ENCODE results near the gene PDIA2.

PDIA2 gene

DNA sequence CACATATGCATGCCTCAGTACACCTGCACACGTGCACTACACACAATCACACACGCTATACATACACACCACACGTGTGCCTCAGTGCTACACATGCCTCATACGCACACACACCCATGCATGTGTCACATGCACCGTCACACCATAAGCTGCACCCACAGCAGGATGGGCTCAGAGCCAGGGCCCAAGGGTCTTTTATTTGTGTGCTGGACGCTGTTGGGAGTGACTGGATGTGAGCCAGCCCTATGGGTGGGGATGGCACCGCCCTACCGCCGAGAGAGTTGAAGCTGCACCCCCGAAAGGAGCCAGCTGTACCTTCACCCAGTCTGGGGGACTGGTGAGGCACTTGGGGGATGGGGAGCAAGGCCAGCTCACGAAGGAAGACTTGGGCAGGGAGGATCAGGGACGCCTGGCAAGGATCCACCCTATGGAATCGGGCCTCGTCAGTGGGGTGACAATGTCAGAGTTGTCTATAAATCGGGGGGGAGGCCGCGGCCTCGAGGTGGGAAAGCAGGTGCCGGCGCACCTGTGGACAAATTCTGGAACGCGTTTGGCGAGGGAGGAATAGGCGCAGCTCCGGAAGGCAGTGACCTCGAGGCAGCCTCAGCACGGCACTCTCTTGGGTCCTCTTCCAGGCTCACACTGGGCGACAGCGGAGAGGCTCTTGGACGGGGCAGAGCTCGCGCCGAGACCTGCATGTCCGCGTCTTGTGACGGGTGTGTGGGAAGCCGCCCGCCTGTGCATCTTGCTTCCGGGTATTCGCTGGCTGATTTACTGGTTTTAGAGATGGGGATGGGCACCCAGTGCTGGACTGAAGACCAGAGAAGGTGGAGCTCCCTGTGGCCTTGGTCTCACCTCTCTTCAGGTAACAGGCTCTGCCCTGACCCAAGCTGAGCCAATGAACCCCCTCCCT lies 14.6 kb upstream of the PDIA2 start:
- Histone ChIP-seq H3K36me3 (peaks cover 26% of the 10 kb centered on the region), H3K27ac (no peak overlapping the region)

DNA sequence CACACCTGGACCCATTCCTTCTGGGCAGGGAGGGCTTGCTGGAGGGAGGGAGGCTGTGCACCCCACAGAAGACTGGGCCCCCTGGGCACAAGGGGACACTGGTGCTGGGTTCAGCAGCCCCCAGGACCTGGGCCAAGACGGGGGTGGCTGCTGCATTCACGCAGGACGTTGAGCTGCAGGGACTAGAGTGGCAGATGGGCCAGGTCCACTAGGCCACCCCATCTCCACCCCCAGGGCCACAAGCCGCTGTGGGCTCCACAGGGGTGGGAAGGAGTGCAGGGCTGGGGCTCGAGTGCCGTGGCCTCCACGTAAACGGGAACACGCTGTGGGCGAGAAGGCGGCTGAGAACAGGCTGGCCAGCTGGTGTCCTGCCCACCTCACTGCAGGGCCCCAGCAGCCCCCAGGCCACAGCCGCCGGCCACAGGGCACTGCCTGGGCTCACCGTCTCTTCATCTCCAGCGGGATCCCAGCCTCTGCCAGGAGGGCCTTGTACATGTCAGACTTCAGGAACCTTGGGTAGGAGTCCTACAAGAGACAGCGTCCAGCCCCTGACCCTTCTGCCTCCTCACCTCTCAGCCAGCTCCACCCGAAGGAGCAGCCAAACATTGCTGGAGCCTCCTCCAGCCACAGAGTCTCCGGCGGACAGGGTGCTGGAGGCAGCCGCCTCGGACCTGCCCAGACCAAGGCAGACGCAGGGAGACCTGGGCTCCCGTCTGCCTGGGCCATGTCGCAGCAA lies 13.7 kb upstream of the PDIA2 start:
- Histone ChIP-seq H3K9me3 (no peaks in the 10 kb centered on the region), H3K4me3 (ENCODE audit: low read depth in 1 of 2, low read length in 1 of 2) (no peak overlapping the region), H3K4me1 (ENCODE audit: control insufficient read depth in 1 of 2, insufficient read depth in 1 of 2, low read depth in 1 of 2, low read length in 1 of 2) (no peaks in the 10 kb centered on the region), H3K36me3 (peaks cover 18% of the 10 kb centered on the region), H3K27ac (no peak overlapping the region), H3K27me3 (peaks cover 24% of the 10 kb centered on the region)
- TF ChIP-seq, protein P1, sequence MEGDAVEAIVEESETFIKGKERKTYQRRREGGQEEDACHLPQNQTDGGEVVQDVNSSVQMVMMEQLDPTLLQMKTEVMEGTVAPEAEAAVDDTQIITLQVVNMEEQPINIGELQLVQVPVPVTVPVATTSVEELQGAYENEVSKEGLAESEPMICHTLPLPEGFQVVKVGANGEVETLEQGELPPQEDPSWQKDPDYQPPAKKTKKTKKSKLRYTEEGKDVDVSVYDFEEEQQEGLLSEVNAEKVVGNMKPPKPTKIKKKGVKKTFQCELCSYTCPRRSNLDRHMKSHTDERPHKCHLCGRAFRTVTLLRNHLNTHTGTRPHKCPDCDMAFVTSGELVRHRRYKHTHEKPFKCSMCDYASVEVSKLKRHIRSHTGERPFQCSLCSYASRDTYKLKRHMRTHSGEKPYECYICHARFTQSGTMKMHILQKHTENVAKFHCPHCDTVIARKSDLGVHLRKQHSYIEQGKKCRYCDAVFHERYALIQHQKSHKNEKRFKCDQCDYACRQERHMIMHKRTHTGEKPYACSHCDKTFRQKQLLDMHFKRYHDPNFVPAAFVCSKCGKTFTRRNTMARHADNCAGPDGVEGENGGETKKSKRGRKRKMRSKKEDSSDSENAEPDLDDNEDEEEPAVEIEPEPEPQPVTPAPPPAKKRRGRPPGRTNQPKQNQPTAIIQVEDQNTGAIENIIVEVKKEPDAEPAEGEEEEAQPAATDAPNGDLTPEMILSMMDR (IDR thresholded peaks at IDR 0.05), result no peak

More for the DNA sequence above, 14.6 kb upstream of the PDIA2 start:
- H3K4me1 ChIP-seq (ENCODE audit: control insufficient read depth in 1 of 2, insufficient read depth in 1 of 2, low read depth in 1 of 2, low read length in 1 of 2), result no peaks in the 10 kb centered on the region
- TF ChIP-seq, protein P1 (IDR thresholded peaks at IDR 0.05), result no peak
- H3K27me3 ChIP-seq, result peaks cover 16% of the 10 kb centered on the region
- no peaks in the 10 kb centered on the region for H3K9me3 ChIP-seq
- H3K4me3 ChIP-seq (ENCODE audit: low read depth in 1 of 2, low read length in 1 of 2), result no peak overlapping the region

DNA sequence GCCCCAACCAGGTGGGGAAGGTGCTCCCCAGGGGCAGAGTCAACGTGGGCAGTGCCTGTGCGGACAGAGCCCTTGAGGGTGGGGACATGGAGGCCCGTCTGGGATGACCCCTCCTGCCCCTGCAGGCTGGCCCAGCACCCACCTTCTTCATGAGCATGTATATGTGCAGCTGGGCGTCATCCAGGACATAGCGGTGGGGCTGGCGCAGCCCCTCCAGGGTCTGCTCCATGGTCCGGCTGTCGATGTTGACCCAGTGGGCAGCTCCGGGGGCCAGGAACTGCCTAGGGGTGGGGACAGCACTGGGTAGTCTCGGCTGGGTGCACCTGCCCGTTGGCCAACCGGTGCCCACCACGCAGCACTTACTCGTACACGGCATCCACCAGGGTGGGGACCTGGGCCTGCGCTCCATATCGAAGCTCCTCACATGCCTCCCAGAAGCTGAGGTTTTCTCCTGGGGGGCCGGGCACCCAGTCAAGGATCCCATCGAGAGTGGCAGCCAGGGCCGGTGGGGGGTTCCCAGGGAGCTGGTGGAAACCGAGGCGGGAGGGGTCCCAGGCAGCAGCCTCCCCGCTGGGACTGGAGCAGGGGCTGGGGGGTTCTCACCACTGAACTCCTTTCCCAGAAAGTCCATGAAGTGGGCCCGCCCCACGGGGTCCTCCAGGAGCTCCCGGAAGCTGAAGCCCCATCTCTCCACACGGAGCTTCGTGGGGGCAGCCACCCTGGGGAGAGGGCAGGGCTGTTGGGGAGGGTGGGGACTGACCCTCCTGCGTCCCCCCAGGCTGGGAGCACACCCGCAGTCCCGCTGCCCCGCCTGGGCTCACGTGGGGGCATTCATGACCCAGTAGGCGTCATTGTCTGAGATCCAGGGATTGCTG lies 12.3 kb upstream of the PDIA2 start:
- H3K27me3 ChIP-seq, result peaks cover 38% of the 10 kb centered on the region
- H3K36me3 ChIP-seq, result peaks cover 4% of the 10 kb centered on the region
- peaks cover 0 to 3% of the 10 kb centered on the region in 2 experiments for H3K4me1 ChIP-seq (ENCODE audit: control insufficient read depth in 1 of 2, insufficient read depth in 1 of 2, low read depth in 1 of 2, low read length in 1 of 2)
- TF ChIP-seq, protein P1 (IDR thresholded peaks at IDR 0.05), result no peak
- no peaks in the 10 kb centered on the region for H3K9me3 ChIP-seq
- no peak overlapping the region for H3K4me3 ChIP-seq (ENCODE audit: low read depth in 1 of 2, low read length in 1 of 2)
- no peak overlapping the region for H3K27ac ChIP-seq

DNA sequence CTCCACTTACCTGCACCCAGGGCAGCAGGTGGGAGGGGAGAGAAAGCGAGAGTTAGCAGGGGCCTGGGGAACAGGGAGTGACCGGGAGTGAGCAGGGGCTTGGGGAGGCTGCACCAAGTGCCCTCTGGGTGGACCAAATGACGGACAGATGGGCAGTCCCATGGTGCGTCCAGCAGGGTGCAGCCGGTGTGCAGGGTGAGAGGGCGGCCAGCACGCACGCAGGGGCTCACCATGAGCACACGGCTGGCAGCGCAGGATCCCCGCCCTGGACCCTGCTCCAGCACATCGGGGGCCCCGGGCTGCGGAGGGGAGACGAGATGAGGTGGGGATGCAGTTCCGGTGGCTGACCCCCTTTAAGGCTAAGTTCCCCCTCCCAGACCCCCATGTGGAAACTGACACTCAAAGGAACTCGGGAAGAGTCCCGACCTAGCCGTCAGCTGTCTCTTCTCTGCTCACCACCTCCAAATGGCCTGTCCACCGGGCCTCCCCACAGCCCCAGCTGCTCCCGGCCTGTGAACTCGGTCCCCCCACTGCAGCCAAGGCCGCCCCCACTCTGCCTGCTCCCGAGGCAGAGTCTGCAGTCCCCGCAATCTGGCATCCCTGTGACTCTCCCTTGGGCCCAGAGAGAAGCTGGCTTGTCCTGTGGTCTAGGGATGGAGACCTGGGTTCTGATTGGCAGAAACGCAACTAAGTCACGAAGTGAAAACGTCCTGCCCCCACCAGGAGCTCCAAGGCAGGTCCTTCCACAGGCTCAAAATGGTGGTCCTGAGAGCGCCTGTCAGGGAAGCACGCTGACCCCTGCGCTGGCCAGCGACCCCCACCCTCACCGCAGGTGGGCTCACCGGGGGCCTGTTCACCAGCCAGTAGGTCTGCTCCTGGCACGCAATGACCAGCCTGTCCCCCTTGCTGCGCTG lies 10.1 kb upstream of the PDIA2 start:
- TF ChIP-seq, protein P1 (IDR thresholded peaks at IDR 0.05), result no peak
- H3K36me3 ChIP-seq, result no peaks in the 10 kb centered on the region
- no peaks in the 10 kb centered on the region for H3K9me3 ChIP-seq
- peaks cover 0 to 3% of the 10 kb centered on the region in 2 experiments for H3K4me1 ChIP-seq (ENCODE audit: control insufficient read depth in 1 of 2, insufficient read depth in 1 of 2, low read depth in 1 of 2, low read length in 1 of 2)
- H3K27ac ChIP-seq, result no peak overlapping the region
- H3K4me3 ChIP-seq (ENCODE audit: low read depth in 1 of 2, low read length in 1 of 2), result no peak overlapping the region
- peaks cover 61% of the 10 kb centered on the region for H3K27me3 ChIP-seq

Data from neutrophil (primary cell).